Measurements from ENCODE around the gene COPS8.

DNA sequence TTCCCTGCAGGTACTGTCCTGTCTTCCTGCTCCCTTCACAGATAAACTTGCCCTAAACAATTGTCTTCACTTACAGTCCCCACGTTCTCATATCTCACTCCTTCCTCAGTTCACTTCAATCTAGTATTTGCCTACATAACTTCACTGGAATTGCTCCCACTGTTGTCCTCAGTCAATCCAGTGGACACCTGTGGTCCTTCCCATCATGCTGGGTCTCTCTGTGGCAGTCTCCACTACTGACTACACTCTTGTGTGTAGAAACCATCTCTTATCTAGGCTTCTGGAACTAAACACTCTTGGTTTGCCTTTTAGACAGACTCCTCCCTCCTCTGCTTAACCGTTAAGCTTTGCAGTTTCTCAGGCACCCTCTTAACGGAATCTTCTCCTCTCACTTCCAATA, 58.8 kb downstream of the COPS8 start:
- TF ChIP-seq CTCF (IDR thresholded peaks at IDR 0.05; ENCODE audit: low read depth, low read length) (no peak), EZH2phosphoT487 (IDR thresholded peaks at IDR 0.05; ENCODE audit: low read depth) (no peak)
